Parathyroid adenoma (tissue), 2 donors: ENCODE measurements around the gene CBLB.

ENCODE experiments used
- H2AFZ ChIP-seq: fragments of 300-600 bp; sonication (generic); one replicate; pipeline ENCODE4 v1.7.0; 2017; ENCODE audit warnings: antibody characterized with exemption, mild to moderate bottlenecking
- H3K27ac ChIP-seq: fragments of 300-600 bp; sonication (generic); one replicate; pipeline ENCODE4 v1.7.0; 2017
- H3K27me3 ChIP-seq: fragments of 300-600 bp; sonication (generic); one replicate; pipeline ENCODE4 v1.7.0; 2017; ENCODE audit warnings: low read length; ENCODE audit not compliant: control insufficient read depth, insufficient read depth
- H3K36me3 ChIP-seq: fragments of 300-600 bp; sonication (generic); one replicate; pipeline ENCODE4 v1.7.0; 2017; ENCODE audit warnings: low read length; ENCODE audit not compliant: control insufficient read depth, insufficient read depth
- H3K4me1 ChIP-seq: fragments of 300-600 bp; sonication (generic); one replicate; pipeline ENCODE4 v1.7.0; 2017; ENCODE audit warnings: control low read depth
- H3K4me2 ChIP-seq: fragments of 300-600 bp; sonication (generic); one replicate; pipeline ENCODE4 v1.7.0; 2017; ENCODE audit warnings: low read length
- H3K4me3 ChIP-seq: fragments of 300-600 bp; sonication (generic); one replicate; pipeline ENCODE4 v1.7.0; 2017; ENCODE audit warnings: low read depth, low read length
- H3K79me2 ChIP-seq: fragments of 300-600 bp; sonication (generic); one replicate; pipeline ENCODE4 v1.7.0; 2017; ENCODE audit warnings: control low read depth
- H3K9ac ChIP-seq: fragments of 300-600 bp; sonication (generic); one replicate; pipeline ENCODE4 v1.7.0; 2017; ENCODE audit warnings: mild to moderate bottlenecking
- H3K9me3 ChIP-seq: fragments of 300-600 bp; sonication (generic); one replicate; pipeline ENCODE4 v1.7.0; 2017; ENCODE audit warnings: low read length; ENCODE audit not compliant: control insufficient read depth
- TF ChIP-seq, protein P1 (sequence below): fragments of 300-600 bp; sonication (generic); IDR thresholded peaks from one replicate; pipeline ENCODE4 v1.7.0; 2017; ENCODE audit warnings: antibody characterized with exemption, mild to moderate bottlenecking
- donor health status: primary hyperparathyroidism.

Gene CBLB

DNA sequence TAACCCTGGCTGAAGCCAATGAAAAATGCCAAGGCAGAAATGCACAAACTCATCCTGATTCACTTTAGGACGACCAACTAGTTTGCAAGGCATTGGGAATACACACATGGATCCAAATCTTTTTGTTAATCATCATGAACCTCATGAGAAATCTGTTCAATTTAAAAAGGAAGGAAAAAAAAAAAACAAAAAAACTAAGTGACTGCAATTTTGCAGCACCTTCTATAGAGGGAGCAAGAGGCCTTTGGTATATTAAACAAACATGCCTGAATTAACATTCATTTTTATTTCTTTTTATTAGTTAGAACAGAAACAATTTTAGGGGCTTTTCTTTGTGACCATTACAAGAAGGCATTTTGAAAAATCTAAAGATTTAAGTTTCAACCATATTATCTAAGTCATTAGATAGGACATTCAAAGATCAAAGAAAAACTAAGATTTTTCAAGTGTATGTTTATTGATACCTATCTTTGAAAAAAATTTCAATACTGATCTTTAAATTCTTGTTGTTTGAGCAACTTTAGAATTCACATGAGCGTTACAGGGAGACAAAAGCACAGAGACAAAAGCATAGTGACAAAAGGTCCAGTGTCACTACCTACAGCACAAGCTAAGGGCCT, 182.4 kb downstream of the CBLB start:
- Histone ChIP-seq H2AFZ (no peak overlapping the region), H3K9me3 (no peaks in the 10 kb centered on the region), H3K4me2 (no peak overlapping the region), H3K36me3 (no peaks in the 10 kb centered on the region), H3K27me3 (no peaks in the 10 kb centered on the region), H3K27ac (no peak overlapping the region), H3K4me3 (no peak overlapping the region), H3K9ac (no peak overlapping the region), H3K4me1 (no peaks in the 10 kb centered on the region), H3K79me2 (no peaks in the 10 kb centered on the region)
- TF ChIP-seq, protein P1, sequence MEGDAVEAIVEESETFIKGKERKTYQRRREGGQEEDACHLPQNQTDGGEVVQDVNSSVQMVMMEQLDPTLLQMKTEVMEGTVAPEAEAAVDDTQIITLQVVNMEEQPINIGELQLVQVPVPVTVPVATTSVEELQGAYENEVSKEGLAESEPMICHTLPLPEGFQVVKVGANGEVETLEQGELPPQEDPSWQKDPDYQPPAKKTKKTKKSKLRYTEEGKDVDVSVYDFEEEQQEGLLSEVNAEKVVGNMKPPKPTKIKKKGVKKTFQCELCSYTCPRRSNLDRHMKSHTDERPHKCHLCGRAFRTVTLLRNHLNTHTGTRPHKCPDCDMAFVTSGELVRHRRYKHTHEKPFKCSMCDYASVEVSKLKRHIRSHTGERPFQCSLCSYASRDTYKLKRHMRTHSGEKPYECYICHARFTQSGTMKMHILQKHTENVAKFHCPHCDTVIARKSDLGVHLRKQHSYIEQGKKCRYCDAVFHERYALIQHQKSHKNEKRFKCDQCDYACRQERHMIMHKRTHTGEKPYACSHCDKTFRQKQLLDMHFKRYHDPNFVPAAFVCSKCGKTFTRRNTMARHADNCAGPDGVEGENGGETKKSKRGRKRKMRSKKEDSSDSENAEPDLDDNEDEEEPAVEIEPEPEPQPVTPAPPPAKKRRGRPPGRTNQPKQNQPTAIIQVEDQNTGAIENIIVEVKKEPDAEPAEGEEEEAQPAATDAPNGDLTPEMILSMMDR, result peak; percentile 77

DNA sequence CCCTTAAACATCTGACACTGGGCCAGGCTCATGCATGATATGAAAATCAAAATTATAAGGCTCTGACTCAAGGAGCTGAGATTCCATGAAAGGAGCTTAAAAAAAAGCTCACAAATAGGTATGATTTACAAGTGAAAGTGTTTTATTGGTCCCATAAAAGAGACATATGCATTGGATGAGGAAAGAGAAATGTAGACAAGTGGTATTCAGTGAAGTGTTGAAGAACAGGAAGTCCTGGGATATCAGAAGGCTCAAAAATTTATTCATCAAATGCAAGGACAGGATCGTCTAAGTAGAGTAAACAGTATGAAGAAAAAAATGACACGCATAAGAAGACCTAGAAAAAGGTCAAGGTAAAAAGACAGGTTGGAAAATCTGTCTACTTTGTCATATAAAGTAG, 188.9 kb downstream of the CBLB start:
- no peak overlapping the region for H3K27ac ChIP-seq
- no peaks in the 10 kb centered on the region for H3K36me3 ChIP-seq
- no peaks in the 10 kb centered on the region for H3K4me1 ChIP-seq
- H3K27me3 ChIP-seq, result no peaks in the 10 kb centered on the region
- no peak overlapping the region for H3K4me3 ChIP-seq
- H3K9me3 ChIP-seq, result no peaks in the 10 kb centered on the region
- no peak overlapping the region for H2AFZ ChIP-seq
- TF ChIP-seq, protein P1, result no peak
- no peaks in the 10 kb centered on the region for H3K79me2 ChIP-seq
- no peak overlapping the region for H3K4me2 ChIP-seq
- H3K9ac ChIP-seq, result no peak overlapping the region

DNA sequence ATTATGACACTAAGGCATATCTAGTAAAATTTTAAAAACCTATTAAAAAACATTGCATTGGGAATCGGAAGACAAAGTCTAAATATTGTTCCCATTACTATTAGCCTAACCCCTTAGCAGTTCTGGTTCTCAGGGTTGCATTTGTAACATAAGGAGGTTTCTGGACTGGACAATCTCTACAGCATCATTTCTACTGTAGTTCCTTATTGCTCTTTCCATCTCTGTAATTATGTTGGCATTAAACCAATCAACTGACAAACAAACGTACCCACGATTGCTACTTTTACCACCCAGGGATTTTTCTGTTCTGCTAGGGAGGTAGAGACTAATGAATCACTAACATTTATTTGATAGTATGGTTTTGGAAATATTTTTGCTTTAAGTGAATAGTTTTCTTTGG, 190.8 kb downstream of the CBLB start:
- H3K9me3 ChIP-seq, result no peaks in the 10 kb centered on the region
- TF ChIP-seq, protein P1, result no peak
- H3K36me3 ChIP-seq, result no peaks in the 10 kb centered on the region
- H3K4me3 ChIP-seq, result no peak overlapping the region
- no peak overlapping the region for H3K4me2 ChIP-seq
- no peak overlapping the region for H2AFZ ChIP-seq
- no peaks in the 10 kb centered on the region for H3K79me2 ChIP-seq
- no peak overlapping the region for H3K9ac ChIP-seq
- no peaks in the 10 kb centered on the region for H3K27me3 ChIP-seq
- peaks cover 5% of the 10 kb centered on the region for H3K4me1 ChIP-seq
- H3K27ac ChIP-seq, result no peak overlapping the region

DNA sequence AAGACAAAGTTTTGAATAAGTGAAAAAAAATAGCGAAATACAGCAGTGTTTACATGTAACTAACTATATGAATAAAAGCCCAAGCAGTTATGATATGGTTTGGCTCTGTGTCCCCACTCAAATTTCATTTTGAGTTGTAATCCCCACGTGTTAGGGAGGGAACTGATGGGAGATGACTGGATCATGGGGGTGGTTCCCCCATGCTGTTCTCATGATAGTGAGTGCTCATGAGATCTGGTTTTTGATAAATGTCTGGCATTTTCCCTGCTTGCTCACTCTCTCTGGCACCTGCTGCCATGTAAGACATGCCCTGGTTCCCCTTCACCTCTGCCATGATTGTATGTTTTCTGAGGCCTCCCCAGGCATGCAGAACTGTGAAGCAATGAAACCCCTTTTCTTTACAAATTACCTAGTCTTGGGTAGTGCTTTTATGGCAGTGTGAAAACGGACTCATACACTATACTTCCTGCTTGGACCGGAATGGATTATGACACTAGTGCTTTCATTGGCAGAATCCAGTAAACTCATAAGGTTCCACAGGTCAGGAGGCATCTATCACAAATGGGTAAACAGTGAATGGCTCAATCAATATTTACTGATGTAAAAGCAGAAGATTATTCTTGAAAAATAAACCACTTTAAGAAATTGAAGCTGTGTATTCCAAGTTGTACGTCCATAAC, 192.1 kb downstream of the CBLB start:
- Histone ChIP-seq H3K27ac (no peak overlapping the region), H3K36me3 (no peaks in the 10 kb centered on the region), H3K4me1 (peaks cover 5% of the 10 kb centered on the region), H3K27me3 (no peaks in the 10 kb centered on the region), H3K9me3 (no peaks in the 10 kb centered on the region), H3K4me2 (no peak overlapping the region), H3K4me3 (no peak overlapping the region), H2AFZ (no peak overlapping the region), H3K9ac (no peak overlapping the region), H3K79me2 (no peaks in the 10 kb centered on the region)
- TF ChIP-seq, protein P1, result no peak
